ENCODE data around the gene LILRB2.
"Not testable (repeated sequence)": the region's sequence is repeated elsewhere in the genome, so short reads cannot be mapped to it uniquely, and the experiment has no call there.

The LILRB2 gene

DNA sequence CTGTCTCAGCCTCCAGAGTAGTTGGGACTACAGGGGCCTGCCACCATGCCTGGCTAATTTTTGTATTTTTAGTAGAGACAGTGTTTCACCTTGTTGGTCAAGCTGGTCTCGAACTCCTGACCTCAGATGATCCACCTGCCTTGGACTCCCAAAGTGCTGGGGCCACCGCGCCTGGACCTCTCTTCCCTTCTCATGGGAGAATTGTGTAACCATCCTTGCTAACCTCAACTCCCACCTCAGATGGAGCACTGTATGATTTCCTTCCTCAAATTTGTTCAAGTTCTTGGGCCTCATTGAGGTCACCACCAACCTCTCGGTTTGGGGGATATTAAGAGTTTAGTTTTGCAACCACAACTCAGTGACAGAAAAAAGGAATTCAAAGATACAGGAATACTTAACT, 21.3 kb upstream of the LILRB2 start:
- DNase-seq: no peak

DNA sequence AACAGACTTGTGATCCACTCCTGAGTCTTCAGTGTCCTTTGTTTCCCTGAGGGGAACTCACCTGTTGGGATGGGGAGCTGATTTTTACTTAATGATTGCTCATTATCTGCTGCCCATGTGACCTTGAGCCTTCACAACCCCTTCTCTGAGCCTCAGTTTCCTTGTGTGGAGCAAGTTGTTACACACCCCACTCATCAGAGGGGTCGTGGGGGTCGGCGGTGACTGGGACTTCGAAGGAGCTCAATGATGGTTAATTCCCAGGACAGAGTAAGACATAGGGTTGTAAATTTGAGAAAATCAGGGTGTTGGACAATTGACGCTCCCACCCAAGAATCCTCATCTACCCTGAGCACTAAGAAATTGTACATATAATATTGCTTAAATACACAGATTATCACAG, 18.6 kb upstream of the LILRB2 start:
- no peak for DNase-seq

DNA sequence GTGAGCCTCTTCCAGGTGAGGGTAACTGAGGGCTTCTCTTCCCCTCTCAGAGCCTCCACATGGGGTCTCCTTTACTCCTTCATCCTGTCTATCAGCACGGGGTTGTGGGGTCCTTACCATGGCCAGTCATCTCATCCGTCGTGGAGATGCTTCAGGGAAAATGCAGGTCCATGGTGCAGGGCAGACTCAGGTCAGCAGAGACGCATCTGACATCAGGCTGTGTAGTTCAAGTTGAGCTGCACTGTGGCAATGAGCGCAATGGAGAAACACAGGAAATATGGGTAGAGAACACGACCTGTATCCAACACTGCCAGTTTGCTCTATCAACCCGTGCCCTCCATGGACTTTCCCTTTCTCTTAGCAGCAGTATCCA, 18.2 kb upstream of the LILRB2 start:
- no peak for DNase-seq

DNA sequence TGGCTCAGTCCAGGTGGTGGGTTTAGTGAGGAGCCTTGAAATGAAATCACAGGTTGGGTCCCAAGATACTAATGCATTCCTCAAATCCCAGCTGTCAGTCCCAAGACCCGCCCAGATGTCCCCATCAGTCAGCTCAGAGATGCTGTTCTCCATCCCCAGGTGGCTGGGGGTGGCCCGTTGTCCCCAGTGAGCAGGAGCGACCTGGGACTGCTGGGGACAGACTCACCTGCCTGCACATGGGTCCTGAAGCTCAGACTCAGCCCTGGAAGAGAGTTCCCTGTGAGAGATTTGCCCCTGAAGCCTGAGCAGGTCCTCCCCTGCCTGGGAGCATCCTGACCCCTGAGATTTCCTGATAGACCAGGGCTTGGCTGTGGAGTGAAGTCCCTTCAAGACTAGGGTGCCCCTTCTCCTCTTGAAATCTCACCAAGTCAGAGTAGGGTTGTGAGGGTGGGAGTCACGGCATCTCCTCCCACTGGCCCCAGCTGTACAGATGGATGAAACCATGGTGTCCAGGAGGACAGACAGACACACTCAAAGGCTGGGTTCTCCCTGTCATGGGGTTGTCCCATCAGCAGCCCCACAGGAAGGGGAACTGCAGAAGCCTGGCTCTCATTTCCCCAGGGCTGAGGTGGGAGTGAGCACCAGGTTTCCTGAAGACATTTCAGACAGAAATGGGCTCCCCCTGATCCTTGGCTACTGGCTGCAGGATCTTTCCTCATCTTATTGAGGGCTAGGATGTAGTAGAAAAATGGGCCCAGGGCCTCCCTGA, 17.6 kb upstream of the LILRB2 start:
- DNase-seq: no peak

DNA sequence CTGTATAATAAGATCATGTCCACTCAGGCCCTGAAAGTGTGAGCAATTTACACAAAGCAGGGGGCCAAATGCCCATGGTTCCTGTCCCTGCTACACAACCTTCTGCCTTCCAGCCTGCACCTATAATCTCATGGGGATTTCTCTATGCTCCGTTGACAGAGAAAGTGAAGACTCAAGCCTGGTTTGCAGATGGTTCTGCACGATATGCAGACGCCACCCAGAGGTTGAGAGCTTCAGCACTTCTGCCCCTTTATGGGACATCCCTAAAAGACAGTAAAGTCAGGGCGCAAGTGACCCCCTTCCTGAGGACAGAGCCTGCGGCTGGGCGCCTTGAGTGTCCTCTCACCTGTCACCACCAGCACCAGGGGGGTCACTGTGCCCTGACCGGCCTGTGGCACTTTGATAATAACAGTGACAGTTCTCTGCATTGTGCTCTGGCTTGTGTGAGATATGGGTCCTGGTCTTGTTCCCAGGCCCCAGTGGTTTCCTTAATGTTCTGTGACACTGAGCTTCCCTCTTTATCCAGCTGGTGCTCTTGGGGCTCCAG, 16.9 kb upstream of the LILRB2 start:
- no peak for DNase-seq

DNA sequence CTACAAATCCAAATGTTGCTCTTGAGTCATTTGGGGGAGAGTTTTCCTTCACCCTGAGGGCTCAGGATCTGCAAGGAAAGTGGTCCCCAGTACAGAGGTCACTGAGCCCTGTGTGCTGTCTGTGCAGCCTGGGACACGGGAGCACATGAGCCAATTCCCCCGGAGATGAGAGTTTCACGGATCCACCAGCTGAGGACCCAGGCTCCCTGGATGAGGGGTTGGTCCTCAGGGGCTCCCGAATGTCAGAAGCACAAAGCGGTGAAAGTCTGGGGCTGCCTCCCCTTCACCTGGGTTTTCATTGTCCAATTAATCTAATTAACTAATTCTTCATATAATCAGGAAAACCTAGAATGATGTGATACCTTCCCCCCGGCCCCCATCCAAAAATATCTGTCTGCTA, 13.6 kb upstream of the LILRB2 start:
- no peak for DNase-seq

DNA sequence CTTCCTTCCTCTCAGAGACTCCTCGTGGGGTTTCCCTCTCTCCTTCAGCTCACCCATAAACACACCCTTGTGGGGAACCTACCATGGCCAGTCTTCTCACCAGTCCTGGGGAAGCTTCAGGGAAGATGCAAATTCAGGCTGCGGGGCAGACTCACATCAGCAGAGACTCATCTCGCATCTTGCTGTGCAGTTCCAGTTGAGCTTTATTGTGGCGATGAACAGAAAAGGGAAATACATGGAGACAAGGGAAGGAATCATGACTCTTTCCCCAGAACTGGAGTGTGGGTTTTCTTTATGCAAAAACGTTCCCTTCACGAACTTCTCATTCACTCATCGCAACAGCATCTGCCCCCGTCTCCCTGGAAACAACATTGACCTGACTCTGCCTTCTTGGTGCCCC, 8.2 kb upstream of the LILRB2 start:
- not testable (repeated sequence) for DNase-seq

DNA sequence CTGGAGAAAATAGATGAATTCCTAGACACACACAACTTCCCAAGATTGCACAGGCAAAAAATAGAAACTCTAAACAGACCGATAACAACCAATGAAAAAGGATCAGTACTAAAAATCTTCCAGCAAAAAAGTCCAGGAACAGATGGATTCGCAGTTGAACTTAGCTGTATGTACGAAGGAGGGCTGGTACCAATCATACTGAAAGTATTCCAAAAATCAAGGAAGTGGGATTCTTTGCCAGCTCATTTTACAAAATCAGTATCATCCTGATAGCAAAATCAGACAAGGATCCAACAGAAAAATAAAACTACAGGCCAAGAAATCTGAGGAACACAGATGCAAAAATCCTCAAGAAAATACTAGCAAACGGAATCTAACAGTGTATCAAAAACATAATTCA, 6.5 kb upstream of the LILRB2 start:
- no peak for DNase-seq

DNA sequence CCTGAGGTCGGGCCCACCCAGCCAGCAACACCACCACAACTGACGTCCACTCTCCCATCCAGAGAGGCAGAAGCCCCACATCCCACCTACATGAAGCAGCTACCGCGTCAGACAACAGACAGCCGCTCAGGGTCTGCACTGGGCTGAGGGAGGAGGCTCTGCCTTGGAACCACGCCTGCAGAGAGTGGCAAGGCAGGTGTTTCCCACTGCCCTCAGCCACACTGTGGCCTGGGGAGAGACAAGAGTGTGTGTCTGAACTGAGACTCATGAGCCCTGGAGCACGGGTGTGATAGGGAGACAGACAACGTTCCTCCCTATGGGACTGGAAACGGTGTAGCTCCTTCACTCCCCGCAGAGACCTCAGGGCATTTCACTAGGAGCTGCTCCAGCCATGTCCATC, 5.4 kb upstream of the LILRB2 start:
- DNase-seq: not testable (repeated sequence)

DNA sequence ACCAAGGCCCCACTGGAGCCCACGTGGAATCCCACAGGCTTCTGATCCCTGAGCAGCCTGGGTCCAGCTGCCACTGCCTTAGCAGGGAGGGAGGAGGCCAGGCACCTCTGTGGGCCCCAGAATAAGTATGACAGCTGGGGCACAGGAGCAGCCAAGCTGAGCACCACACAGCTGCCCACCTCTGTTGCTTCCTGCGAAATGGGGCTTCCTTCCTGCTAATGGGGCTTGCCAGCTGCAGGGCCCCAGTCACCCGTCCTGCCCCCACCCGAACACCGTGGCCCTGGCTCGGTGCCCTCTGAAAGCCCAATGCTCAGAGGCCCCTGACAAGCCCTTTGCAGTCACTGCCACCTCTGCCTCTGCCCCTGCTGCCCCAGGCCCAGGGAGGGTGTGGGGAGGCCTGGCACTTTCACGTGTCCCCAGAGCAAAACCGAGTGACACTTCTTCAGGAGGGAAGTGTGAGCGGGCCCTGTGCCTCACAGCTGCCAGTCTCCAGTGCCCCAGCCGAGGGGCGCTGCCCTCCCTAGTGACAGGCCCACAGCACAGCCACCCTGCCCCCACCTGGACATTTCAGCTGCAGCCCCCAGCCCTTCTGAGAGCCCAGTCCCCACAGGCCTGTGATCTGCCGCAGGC, 4.6 kb upstream of the LILRB2 start:
- DNase-seq: not testable (repeated sequence)

DNA sequence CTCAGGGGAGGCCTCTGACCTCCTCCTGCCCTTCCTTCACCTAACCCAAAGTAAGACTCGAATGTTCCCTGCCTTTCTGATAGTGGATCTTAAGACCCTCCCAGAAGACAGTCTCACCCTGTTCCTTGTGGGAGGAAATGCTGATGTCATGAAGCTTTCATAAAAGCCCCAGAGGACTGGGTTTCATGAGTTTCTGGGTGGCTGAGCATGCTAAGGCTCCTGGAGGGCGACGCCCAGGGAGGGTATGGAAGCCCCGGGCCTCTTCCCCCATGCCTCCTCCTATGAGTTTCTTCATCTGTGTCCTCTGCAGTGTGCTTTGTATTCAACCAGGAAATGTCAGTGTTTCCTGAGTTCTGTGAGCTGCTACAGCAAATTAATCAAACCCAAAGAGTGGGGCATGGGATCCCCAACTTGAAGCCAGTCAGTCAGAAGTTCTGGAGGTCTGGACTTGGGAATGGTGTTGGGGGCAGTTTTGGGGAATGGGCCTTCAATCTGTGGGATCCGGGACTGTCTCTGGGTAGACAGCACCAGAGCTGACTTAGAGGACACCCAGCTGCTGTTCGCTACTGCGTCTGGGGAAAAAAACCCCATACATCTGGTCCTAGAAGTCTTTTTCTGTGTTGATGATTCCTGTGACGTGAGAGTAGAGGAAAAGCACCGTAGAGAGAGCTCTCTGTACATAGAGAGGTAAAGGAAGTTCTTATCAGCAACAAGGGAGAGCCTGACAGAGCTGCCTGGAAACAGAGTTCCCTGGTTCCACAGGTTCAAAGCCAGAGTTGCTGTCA, 2.0 kb upstream of the LILRB2 start:
- DNase-seq: no peak

DNA sequence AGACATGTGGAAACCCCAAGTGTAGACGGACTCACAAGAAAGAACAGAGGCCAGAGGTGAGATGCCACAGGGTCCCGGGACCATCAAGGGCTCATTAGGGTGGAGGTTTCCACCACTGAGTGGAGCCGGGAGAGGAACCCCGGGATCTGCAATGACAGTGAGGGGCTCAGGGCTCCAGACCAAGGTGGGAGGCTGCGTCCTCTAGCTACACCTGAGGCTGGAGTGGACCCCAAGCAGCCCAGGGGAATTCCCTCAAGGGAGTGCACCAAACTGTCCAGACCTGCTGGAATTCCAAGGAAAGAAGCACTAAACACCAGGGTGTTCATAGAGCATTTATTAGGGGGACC, 792 bp upstream of the LILRB2 start:
- DNase-seq: not testable (repeated sequence)

DNA sequence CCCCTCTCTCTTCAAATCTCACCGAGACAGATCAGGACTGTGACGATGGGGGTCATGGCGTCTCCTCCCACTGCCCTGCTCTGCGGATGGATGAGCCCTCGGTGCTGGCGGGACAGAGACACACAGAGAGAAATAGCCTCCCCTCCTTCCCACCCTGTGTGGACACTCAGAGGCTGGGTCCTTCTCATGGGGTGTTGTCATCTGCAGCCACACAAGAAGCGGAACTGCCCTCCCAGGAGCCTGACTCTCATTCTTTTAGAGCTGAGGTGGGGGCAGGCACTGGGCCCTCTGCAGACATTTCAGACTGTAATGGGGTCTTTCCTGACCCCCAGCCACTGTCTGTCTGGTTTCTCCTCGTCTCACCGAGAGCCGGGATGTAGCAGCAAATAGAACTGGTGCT, 469 bp downstream of the LILRB2 start:
- not testable (repeated sequence) for DNase-seq

DNA sequence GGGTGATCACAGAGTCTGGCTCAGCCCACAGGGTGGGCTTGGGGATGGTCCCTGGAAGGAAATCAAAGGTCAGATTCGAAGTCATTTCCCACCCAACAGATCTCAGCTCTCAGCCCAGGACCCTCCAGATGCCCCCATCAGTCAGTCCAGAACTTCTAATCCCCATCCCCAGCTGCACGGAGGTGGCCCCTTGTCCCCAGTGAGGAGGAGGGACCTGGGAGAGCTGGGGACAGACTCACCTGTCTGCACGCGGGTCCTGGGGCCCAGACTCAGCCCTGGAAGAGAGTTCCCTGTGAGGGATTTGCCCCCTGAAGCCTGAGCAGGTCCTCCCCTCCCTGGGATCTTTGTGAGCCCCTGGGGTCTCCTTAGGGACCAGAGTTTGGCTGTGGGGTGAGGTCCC, 885 bp downstream of the LILRB2 start:
- not testable (repeated sequence) for DNase-seq

DNA sequence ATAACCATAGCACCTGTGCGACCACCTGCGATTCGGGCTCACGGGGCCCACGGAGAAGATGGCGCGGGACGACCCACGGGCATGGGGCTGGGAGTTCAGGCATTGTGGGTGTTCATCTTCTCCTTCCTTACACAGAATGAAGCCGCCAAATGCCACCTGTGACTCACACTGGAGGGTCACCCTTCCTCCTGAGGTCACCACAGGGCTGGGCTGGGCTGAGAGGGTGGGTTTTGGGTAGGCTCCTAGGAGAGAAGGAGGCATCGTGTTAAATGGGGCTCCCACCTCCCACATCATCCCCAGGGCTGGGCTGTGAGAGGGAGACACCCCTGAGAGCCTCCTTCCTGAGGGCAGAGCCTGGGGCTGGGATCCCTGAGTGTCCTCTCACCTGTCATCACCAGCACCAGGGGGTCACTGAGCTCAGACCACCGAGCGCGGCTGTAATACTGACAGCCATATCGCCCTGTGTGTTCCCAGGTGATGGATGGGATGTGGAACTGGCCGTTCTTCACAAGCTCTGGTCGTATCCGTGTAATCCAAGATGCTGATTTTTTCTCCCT, 1.4 kb downstream of the LILRB2 start:
- no peak for DNase-seq

DNA sequence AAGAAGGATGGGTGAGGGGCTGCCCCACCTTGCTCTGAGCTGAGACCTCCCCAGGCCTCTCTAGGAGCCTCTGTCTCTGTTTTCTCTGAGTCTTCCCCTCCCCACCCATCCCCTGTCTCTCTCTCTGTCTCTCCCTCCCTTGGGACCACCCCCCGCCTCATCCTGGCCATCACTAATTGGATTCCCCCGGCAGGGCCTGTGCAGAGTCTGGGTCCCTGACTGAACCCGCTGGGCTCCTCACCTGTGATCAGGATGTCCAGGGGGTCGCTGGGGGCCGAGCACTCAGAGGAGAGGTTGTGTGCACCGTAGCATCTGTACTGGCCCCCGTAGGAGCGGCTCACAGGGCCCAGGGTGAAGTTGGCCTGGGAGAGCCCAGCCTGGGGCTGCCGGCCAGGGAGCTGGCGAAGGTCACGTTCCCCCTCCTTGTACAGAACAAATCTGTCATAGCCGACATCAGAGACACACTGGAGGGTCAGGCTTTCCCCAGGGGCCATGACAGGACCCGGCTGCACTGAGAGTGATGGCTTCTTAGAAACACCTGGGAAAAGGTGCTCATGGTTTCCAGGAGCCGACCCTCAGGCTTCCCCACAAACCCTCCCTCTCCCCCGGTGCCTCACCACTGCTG, 2.2 kb downstream of the LILRB2 start:
- DNase-seq: not testable (repeated sequence)

DNA sequence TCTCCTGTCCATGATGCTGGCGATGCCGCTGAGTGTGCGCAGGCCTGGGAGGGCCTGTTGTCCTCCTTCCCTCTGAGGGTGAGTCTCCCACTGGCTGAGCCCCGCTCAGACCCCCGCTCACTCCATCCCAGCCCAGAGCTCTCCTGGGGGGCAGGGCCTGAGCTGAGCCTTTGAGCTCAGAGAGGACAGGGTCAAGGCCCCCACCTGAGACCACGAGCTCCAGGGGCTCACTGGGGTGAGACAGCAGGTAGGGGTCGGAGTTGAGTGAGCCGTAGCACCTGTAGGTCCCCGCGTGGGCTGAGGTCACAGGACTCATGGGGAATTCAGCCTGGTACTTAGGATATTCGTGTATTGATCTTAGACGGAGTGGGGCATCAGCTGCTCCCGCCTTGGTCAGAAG, 2.9 kb downstream of the LILRB2 start:
- DNase-seq: not testable (repeated sequence)

DNA sequence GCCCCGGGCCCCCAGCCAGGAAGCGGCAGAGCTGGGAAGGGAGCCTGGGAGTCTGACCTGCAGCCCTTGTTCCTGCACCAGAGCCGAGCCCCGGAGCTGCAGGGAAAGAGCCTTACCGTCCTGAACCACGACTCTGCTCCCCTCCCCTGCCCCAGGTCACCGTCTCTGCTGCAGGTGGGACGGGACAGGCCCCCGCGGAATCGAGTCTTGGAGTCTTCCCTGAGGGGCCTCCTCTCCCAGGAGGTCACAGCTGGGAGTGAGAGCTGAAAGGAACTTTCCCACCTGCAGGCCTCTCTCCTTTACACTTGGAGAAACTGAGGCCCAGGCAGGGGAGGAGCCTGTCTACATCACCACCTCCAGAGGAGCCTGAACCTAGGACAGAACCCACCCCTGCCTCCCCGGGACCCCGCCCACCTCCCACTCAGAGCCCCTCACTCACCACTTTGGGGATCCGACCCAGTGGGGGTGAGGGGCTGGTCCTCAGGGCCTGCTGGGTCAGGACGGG, 3.7 kb downstream of the LILRB2 start:
- DNase-seq: not testable (repeated sequence)

DNA sequence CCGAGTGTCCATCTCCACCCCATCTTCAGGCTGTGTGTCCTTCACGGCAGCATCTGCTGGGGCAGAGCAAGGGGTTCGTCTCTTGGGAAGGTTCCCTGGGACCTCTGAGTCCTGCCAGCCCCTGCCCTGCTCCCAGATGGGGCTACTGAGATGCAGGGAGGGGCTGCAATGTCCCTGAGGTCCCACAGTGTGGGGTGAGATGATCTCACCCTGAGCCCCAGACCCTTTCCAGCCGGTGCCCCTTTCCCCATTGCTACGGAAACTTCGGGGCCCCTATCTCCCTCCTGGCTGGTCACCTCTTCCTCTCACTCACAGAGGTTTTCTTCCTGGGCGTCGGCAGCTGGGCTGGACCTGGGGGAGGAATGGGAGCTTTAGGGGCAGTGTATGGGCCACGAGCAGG, 5.0 kb downstream of the LILRB2 start:
- DNase-seq: no peak

DNA sequence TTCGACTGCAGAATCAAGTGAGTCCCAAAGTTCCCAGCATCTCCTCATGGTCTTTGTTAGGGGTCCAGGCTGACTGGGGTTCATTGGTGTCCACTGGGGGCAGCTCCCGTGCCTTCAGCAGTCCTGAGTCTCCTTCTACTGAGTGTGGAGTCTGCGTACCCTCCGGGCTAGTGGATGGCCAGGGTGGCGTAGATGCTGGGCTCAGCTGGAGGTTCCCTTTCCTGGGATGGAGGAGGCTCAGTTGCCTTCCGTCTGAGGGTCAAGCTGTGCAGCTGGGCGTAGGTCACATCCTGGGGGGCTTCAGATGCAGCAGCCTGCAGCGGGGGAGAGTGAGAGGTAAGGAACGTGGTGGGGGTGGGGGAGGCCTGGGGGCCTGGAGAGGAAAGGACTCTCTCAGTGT, 6.4 kb downstream of the LILRB2 start:
- not testable (repeated sequence) for DNase-seq

DNA sequence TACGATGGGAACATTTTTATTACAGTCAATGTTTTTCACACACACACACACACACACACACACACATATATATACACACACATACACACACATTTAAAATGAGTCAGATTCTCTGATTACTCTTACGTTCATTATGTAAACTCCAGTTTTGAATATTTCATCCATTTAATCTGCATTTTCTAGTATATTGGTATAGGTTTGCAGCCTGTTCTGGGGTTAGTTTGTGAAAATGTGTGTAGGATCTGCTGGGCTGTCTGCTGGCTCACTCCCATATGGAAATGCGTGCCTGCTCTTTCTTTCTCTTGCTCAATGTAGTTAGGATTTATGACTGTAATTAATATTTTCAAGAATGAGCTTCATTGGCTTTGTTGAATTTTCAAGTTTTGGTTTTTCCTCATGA, 7.1 kb downstream of the LILRB2 start:
- no peak for DNase-seq

DNA sequence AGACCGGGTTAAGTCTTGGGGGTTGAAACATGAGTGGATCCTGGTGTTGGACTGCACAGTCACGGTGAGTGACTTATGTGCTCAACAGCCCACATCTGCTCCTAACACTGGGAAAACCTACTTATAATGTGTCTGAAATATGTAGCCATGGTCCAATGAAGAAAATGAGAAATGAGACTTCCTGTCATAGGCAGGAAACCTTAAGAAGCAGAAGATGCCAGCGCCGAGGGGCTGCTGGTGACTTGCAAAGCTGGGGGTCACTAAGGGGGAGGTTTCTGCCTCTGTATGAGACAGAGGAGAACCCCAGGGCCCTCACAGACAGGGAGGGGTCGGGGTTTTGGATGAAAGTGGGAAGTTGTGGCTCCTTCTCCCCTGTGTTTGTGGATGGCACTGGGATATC, 8.7 kb downstream of the LILRB2 start:
- DNase-seq: not testable (repeated sequence)

DNA sequence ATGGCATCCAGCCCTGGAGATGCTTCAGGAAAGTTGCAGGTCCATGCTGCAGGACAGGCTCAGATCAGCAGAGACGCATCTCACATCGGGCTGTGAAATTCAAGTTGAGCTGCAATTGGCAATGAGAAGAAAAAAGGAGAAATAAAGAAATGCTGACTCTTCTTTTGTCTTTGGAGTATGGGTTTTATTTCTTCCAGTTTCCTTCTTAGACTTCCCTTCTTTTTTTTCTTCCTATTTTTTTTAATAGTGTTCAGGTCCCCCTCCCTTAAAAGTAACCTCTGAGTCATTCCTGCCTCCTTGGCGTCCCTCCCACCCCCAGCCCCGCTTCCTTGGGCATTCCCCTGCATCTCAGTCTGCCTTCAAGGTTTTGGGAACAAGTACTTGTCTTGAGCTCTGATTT, 9.3 kb downstream of the LILRB2 start:
- DNase-seq: not testable (repeated sequence)
